A549 treated with ZK216348 at 1 μM for 4 hours (cell line): ENCODE measurements around the gene ZSWIM7. TPM values are rescaled to one million over a fixed set of nuclear protein-coding genes. Genes with fewer than 3 reads are reported as not detected.

Source experiments
- total RNA-seq: library from RNA; stranded (reverse); fragments of 200-300 nt; extraction: Qiagen RNA extraction; gene quantifications from 5 replicates; pipeline ENCODE4 v1.2.3, GENCODE V29; 2022; ENCODE audit warnings: low read depth

The ZSWIM7 gene
- 42.3 to 48.4 TPM (median 47.7 TPM) in 5 replicates for total RNA-seq

DNA sequence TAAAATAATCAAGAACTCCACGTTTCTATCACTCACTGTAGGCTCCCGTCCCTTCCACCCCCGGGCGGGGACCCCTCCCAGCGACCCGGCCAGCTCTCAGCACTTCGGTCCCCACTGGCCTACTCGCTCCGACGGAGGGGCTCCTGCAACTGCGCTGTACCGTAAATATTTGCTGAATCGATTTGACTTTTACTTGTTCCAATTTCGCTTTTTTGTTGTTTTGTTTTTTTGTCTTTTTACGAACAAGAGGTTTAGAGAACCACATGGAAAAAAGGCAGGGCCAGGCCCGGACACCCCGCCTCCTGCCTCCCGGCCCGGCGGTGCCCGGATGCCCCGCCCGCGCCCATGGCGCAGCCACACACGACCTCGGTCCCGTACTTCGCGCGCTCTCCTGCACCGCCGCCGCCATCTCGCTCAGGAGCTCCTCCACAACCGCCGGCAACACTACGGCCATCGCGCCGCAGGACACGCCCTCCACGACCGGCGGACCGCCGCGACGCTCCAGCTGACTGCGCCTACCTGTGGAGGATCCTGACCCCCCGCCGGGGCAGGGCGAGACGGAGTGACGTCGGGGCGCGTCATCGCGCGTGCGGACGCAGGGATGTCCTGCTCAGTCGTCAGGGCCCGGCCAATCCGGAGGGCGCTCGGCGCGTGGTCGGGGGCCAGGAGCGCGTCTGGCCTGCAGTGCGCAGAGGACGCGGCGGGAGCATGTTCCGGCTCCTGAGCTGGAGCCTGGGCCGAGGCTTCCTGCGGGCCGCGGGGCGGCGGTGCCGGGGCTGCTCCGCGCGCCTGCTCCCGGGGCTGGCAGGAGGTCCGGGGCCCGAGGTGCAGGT lies at the start of gene ZSWIM7, which contains the start of gene TTC19:
Gene ZSWIM7, minus strand, starts transcription at position 564 of the 833 bp plus-strand sequence. Its CDS starts 110 bp downstream, at position 454.
Gene TTC19, plus strand, starts transcription at position 684 of the 833 bp plus-strand sequence. Its CDS starts 25 bp downstream, at position 709.

DNA sequence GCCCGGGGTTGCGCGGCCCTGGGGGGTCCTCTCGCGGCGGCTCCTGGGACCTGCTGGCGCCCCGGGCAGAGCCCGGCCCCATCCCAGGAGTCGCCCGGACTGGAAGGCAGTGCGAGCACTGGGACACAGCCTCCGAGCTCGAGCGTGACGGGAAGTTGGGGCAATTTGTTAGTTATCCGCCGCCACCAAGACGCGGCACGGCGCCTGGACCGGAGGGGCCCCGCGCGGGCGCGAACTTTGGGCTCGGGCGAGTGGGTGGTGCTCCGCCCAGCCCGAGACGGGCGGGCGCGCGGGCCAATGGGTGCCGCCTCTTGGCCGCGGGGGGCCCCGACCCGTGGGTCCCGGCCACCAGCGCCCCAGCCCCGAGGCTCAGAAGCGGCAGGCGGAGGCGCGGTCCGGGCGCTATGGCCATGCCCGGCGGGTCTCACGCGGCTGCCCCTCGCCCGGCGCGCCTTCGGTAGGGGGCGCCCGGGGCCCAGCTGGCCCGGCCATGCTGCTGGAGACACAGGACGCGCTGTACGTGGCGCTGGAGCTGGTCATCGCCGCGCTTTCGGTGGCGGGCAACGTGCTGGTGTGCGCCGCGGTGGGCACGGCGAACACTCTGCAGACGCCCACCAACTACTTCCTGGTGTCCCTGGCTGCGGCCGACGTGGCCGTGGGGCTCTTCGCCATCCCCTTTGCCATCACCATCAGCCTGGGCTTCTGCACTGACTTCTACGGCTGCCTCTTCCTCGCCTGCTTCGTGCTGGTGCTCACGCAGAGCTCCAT lies 54.6 kb downstream of the ZSWIM7 start, which contains the start of gene ADORA2B:
Gene ADORA2B, plus strand, starts transcription at position 372 of the 768 bp plus-strand sequence. Its CDS starts 119 bp downstream, at position 491.

Other genes starting within 250 kb of the ZSWIM7 start
- gene ADORA2B, start 54.6 kb downstream of the ZSWIM7 start, total RNA-seq, result 8.6 to 16.1 TPM (median 14.2 TPM) in 5 replicates
- gene TTC19, start 120 bp upstream of the ZSWIM7 start, total RNA-seq, result 42.9 to 55.1 TPM (median 52.2 TPM) in 5 replicates
- 65.7 to 86.9 TPM (median 83.9 TPM) in 5 replicates for gene NCOR1, start 215.8 kb upstream of the ZSWIM7 start, total RNA-seq
- 10.7 to 19.9 TPM (median 15.4 TPM) in 5 replicates for gene PIGL, start 217.5 kb upstream of the ZSWIM7 start, total RNA-seq